ENCODE data around the gene GFRA1.

The GFRA1 gene

GRCh38 chr10:116122664-116123063 is 150.3 kb downstream of the GFRA1 start:
- H3K4me3 ChIP-seq (ENCODE audit: low read length in 2 of 2): no peak overlapping the region
- no peak overlapping the region for H3K27ac ChIP-seq (ENCODE audit: low read depth in 2 of 2, low read length in 2 of 2)

DNA sequence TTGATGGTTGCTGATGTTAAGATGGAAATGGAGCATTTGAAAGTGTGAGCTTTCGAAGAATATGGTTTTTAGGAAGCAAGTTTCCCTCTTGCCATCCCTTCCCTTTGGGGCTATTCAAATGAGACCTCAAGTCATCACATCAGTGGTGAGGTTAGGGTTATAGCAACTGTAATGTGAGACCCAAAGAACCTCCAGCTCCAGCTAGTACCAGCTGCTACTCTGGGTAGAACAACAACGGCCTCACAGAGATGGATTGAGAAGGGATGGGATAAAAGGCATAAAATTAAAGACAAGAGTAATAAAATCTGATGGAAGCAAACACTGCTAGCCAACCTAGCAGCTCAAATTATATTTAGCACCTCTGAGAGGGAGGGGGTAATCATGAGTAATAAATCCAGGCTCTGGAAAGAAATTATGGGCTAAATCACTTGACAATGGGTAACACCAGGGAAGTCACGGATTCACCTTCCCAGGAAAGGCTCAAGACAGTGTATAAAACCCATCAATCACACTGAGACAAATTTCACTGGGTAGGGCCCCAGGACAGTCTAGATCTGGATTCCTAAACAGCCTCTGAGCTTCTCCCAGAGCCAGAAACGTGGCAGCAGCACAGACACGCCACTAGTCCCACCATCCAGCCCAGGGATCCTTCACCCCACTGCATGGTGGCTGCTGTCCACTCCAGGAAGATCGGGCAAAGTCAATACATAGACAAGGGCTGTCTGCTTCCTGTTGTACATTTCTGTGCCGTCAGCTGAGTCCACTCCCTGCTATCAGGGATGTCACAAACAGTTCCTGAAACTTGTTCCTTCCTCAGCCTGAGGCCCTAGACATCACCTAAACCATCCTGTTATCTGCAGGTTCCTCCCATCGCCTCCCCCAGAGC is 151.1 kb downstream of the GFRA1 start:
- Histone ChIP-seq H3K27ac (ENCODE audit: low read depth in 2 of 2, low read length in 2 of 2) (no peak overlapping the region), H3K27me3 (ENCODE audit: control insufficient read depth in 2 of 2, insufficient read depth in 2 of 2, low read length in 2 of 2) (no peaks in the 10 kb centered on the region), H3K9me3 (ENCODE audit: control insufficient read depth in 2 of 2, low read length in 2 of 2) (no peaks in the 10 kb centered on the region), H3K9ac (ENCODE audit: low read depth in 1 of 2, low read length in 2 of 2) (no peak overlapping the region), H3K36me3 (ENCODE audit: control insufficient read depth in 2 of 2, insufficient read depth in 2 of 2, low read length in 2 of 2) (no peaks in the 10 kb centered on the region), H3K4me1 (ENCODE audit: control insufficient read depth in 2 of 2, insufficient read depth in 2 of 2, low read length in 2 of 2) (no peaks in the 10 kb centered on the region), H3K4me3 (ENCODE audit: low read length in 2 of 2) (no peak overlapping the region)

More at GRCh38 chr10:116122664-116123063, 150.3 kb downstream of the GFRA1 start:
- H3K9ac ChIP-seq (ENCODE audit: low read depth in 1 of 2, low read length in 2 of 2): no peak overlapping the region
- H3K4me1 ChIP-seq (ENCODE audit: control insufficient read depth in 2 of 2, insufficient read depth in 2 of 2, low read length in 2 of 2): no peaks in the 10 kb centered on the region
- no peaks in the 10 kb centered on the region for H3K36me3 ChIP-seq (ENCODE audit: control insufficient read depth in 2 of 2, insufficient read depth in 2 of 2, low read length in 2 of 2)
- no peaks in the 10 kb centered on the region for H3K27me3 ChIP-seq (ENCODE audit: control insufficient read depth in 2 of 2, insufficient read depth in 2 of 2, low read length in 2 of 2)
- no peaks in the 10 kb centered on the region for H3K9me3 ChIP-seq (ENCODE audit: control insufficient read depth in 2 of 2, low read length in 2 of 2)

- no peaks in the 10 kb centered on the region for H3K4me1 ChIP-seq (ENCODE audit: control insufficient read depth in 2 of 2, insufficient read depth in 2 of 2, low read length in 2 of 2)
- no peak overlapping the region for H3K9ac ChIP-seq (ENCODE audit: low read depth in 1 of 2, low read length in 2 of 2)
- H3K27ac ChIP-seq (ENCODE audit: low read depth in 2 of 2, low read length in 2 of 2): no peak overlapping the region
- no peaks in the 10 kb centered on the region for H3K27me3 ChIP-seq (ENCODE audit: control insufficient read depth in 2 of 2, insufficient read depth in 2 of 2, low read length in 2 of 2)
- H3K9me3 ChIP-seq (ENCODE audit: control insufficient read depth in 2 of 2, low read length in 2 of 2): no peaks in the 10 kb centered on the region
- no peak overlapping the region for H3K4me3 ChIP-seq (ENCODE audit: low read length in 2 of 2)
- no peaks in the 10 kb centered on the region for H3K36me3 ChIP-seq (ENCODE audit: control insufficient read depth in 2 of 2, insufficient read depth in 2 of 2, low read length in 2 of 2)
Observed at GRCh38 chr10:116120688-116121455, 152.1 kb downstream of the GFRA1 start.

DNA sequence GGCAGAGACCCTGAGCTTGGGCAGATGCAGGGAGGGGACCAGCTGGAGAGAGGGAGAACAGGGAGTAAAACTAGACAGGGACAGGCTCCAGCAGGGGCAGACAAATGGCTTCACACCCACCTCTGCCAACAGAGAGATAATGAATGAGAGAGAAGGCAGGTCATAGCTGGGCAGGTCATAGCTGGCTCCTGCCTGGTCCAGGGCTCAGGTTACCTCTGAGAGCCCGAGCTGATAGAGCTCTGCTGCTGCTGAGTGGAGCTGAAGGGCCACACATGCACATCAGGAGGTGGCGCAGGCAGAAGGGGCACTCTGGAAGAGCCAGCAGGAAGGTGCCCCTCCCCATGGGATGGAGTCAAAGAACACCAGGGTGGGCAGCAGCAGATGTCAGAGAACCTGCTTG is 154.2 kb downstream of the GFRA1 start:
- no peaks in the 10 kb centered on the region for H3K4me1 ChIP-seq (ENCODE audit: control insufficient read depth in 2 of 2, insufficient read depth in 2 of 2, low read length in 2 of 2)
- no peak overlapping the region for H3K27ac ChIP-seq (ENCODE audit: low read depth in 2 of 2, low read length in 2 of 2)
- H3K27me3 ChIP-seq (ENCODE audit: control insufficient read depth in 2 of 2, insufficient read depth in 2 of 2, low read length in 2 of 2): no peaks in the 10 kb centered on the region
- no peak overlapping the region for H3K9ac ChIP-seq (ENCODE audit: low read depth in 1 of 2, low read length in 2 of 2)
- no peak overlapping the region for H3K4me3 ChIP-seq (ENCODE audit: low read length in 2 of 2)
- H3K9me3 ChIP-seq (ENCODE audit: control insufficient read depth in 2 of 2, low read length in 2 of 2): no peaks in the 10 kb centered on the region
- H3K36me3 ChIP-seq (ENCODE audit: control insufficient read depth in 2 of 2, insufficient read depth in 2 of 2, low read length in 2 of 2): no peaks in the 10 kb centered on the region

DNA sequence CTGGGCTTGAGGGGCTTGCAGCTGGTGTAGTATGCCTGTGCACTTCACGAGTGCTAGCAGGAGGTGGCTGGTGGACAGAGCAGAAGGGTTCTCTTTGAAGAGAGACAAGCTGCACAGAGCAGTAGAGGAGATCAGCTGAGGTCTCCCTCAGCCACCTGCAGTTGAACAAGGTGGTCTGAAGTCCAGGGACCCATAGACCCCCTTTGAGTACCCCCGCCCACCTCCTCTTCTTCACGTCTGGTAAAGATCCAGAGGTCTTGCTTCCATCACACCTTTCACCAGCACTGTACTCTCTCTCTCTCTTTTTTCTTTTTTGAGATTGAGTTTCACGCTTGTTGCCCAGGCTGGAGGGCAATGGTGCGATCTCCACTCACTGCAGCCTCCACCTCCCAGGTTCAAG is 157.2 kb downstream of the GFRA1 start:
- H3K9me3 ChIP-seq (ENCODE audit: control insufficient read depth in 2 of 2, low read length in 2 of 2): no peaks in the 10 kb centered on the region
- H3K4me1 ChIP-seq (ENCODE audit: control insufficient read depth in 2 of 2, insufficient read depth in 2 of 2, low read length in 2 of 2): no peaks in the 10 kb centered on the region
- H3K27me3 ChIP-seq (ENCODE audit: control insufficient read depth in 2 of 2, insufficient read depth in 2 of 2, low read length in 2 of 2): no peaks in the 10 kb centered on the region
- H3K36me3 ChIP-seq (ENCODE audit: control insufficient read depth in 2 of 2, insufficient read depth in 2 of 2, low read length in 2 of 2): no peaks in the 10 kb centered on the region
- H3K27ac ChIP-seq (ENCODE audit: low read depth in 2 of 2, low read length in 2 of 2): no peak overlapping the region
- H3K4me3 ChIP-seq (ENCODE audit: low read length in 2 of 2): no peak overlapping the region
- no peak overlapping the region for H3K9ac ChIP-seq (ENCODE audit: low read depth in 1 of 2, low read length in 2 of 2)

DNA sequence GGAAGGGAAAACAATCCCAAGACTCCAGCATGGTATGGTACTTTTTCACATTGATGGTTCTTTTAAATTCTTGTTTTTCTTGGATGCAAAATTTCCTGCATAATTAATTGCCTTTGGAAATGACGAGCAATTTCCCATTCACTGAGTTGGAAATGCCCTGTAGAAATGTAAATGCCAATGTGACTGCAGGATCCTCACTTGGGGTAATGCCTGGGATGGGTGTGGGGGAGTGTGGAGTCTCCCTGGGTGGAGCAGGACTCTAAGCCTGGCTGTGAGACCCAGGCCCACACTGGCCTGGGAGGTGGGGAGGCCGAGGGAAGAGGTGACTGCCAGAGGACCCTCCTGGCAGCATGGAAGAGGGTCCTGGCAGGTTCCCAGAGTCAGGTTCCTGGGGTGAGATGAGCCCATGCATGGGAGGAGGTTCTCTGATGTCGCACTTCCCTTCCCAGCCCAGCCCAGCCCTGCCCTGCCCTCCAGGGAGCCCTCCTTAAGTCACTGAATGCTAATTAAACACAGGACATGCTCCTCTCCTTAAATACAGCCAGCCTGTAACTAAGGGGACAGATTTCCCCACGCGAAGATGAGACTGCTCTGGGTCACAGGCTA is 157.9 kb downstream of the GFRA1 start:
- H3K4me3 ChIP-seq (ENCODE audit: low read length in 2 of 2): no peak overlapping the region

GRCh38 chr10:116113721-116114501 is 159.1 kb downstream of the GFRA1 start:
- Histone ChIP-seq H3K9ac (ENCODE audit: low read depth in 1 of 2, low read length in 2 of 2) (no peak overlapping the region), H3K27me3 (ENCODE audit: control insufficient read depth in 2 of 2, insufficient read depth in 2 of 2, low read length in 2 of 2) (no peaks in the 10 kb centered on the region), H3K4me3 (ENCODE audit: low read length in 2 of 2) (no peak overlapping the region), H3K4me1 (ENCODE audit: control insufficient read depth in 2 of 2, insufficient read depth in 2 of 2, low read length in 2 of 2) (no peaks in the 10 kb centered on the region), H3K36me3 (ENCODE audit: control insufficient read depth in 2 of 2, insufficient read depth in 2 of 2, low read length in 2 of 2) (no peaks in the 10 kb centered on the region), H3K9me3 (ENCODE audit: control insufficient read depth in 2 of 2, low read length in 2 of 2) (no peaks in the 10 kb centered on the region), H3K27ac (ENCODE audit: low read depth in 2 of 2, low read length in 2 of 2) (no peak overlapping the region)

More for the DNA sequence above, 157.9 kb downstream of the GFRA1 start:
- Histone ChIP-seq H3K27ac (ENCODE audit: low read depth in 2 of 2, low read length in 2 of 2) (no peak overlapping the region), H3K36me3 (ENCODE audit: control insufficient read depth in 2 of 2, insufficient read depth in 2 of 2, low read length in 2 of 2) (no peaks in the 10 kb centered on the region), H3K4me1 (ENCODE audit: control insufficient read depth in 2 of 2, insufficient read depth in 2 of 2, low read length in 2 of 2) (no peaks in the 10 kb centered on the region), H3K9ac (ENCODE audit: low read depth in 1 of 2, low read length in 2 of 2) (no peak overlapping the region), H3K9me3 (ENCODE audit: control insufficient read depth in 2 of 2, low read length in 2 of 2) (no peaks in the 10 kb centered on the region), H3K27me3 (ENCODE audit: control insufficient read depth in 2 of 2, insufficient read depth in 2 of 2, low read length in 2 of 2) (no peaks in the 10 kb centered on the region)

DNA sequence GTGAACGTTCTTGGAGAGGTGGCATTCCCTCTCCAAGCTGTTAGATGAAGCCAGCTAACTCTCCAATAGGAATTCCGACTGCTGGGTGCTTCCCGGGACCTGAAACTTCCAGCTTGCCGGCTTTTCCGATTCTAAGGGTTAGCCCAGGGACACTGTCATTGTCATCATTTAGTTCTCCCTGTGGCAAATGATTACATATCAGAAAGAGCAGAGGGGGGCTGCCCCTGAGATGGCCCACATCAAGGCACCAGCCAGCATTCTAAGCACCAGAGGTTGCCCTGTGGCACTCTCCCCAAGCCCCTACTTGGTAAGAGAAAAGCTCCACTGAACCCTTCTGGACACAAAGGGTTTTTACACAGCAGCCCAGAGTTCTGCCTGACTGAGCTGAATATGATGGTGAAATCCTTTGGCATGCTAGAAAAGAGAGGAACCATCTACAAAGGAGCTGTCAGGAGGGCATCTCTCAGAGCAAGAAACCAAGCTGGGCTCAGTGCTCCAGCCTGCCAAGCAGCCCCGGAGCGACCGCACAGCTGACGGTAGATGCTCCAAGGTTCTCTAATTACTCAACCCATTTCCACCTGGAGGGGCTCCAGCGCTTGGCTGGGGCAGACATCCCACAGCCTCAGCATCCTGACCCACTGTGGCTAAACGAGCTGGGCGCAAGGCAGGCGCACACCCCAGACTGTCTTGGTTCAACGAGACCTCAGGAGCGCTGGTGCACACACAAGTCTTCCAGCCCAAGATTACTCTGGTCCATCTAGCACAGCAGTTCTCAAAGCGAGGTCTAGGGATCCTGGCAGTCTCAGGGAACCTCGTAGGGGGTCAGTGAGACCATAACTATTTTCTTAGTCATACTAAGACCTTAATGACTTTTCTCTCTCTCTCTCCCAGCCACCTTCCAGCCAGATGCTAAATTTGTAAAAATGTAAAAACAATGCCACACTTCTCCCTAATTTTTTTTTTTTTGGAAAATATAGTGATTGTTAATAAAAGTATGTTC is 160.5 kb downstream of the GFRA1 start:
- Histone ChIP-seq H3K27ac (ENCODE audit: low read depth in 2 of 2, low read length in 2 of 2) (no peak overlapping the region), H3K4me3 (ENCODE audit: low read length in 2 of 2) (no peak overlapping the region)

More for the DNA sequence above, 160.5 kb downstream of the GFRA1 start:
- no peaks in the 10 kb centered on the region for H3K9me3 ChIP-seq (ENCODE audit: control insufficient read depth in 2 of 2, low read length in 2 of 2)
- H3K27me3 ChIP-seq (ENCODE audit: control insufficient read depth in 2 of 2, insufficient read depth in 2 of 2, low read length in 2 of 2): no peaks in the 10 kb centered on the region
- no peaks in the 10 kb centered on the region for H3K36me3 ChIP-seq (ENCODE audit: control insufficient read depth in 2 of 2, insufficient read depth in 2 of 2, low read length in 2 of 2)
- no peak overlapping the region for H3K9ac ChIP-seq (ENCODE audit: low read depth in 1 of 2, low read length in 2 of 2)
- H3K4me1 ChIP-seq (ENCODE audit: control insufficient read depth in 2 of 2, insufficient read depth in 2 of 2, low read length in 2 of 2): no peaks in the 10 kb centered on the region
